GM10847 (cell line): ENCODE results near the gene ANKS4B.

Experiments
- POLR2A ChIP-seq: IDR thresholded peaks from 2 replicates; pipeline ENCODE4 v1.6.1; 2011; ENCODE audit not compliant: insufficient read length; ENCODE audit errors: extremely low read depth

ANKS4B gene

GRCh38 chr16:21302454-21302853, 69.0 kb downstream of the ANKS4B start:
- no peak for TF ChIP-seq POLR2A

- no peak for TF ChIP-seq POLR2A
Observed at GRCh38 chr16:21302898-21303528, 69.5 kb downstream of the ANKS4B start.
